Mesenchymal stem cell (in vitro differentiated cells and primary cell): ENCODE data around the gene PHKG2.
A peak's percentile ranks its signal among the peaks of the same experiment; 100 is the strongest.

Experiments used
- DNase-seq: peaks from one replicate; pipeline ENCODE4 v3.0.0-alpha.2; 2013
- H2AFZ ChIP-seq: one replicate; pipeline ENCODE4 v1.6.1; 2013; ENCODE audit warnings: low read depth, mild to moderate bottlenecking, control low read depth, inconsistent platforms, low read length, moderate library complexity
- H2AK5ac ChIP-seq: 2 replicates; pipeline ENCODE4 v1.6.1; 2013; ENCODE audit warnings: low read length, moderate library complexity, mild to moderate bottlenecking, inconsistent platforms; ENCODE audit not compliant: severe bottlenecking
- H2BK120ac ChIP-seq: one replicate; pipeline ENCODE4 v1.6.1; 2013; ENCODE audit warnings: low read depth, mild to moderate bottlenecking, inconsistent platforms, low read length, moderate library complexity
- H2BK12ac ChIP-seq, 2 experiments: one replicate each; pipeline ENCODE4 v1.6.1; 2013; ENCODE audit warnings: inconsistent platforms in 2 of 2, low read length in 2 of 2, mild to moderate bottlenecking in 2 of 2, moderate library complexity in 2 of 2, control low read depth in 1 of 2
- H2BK15ac ChIP-seq: one replicate; pipeline ENCODE4 v1.6.1; 2013; ENCODE audit warnings: mild to moderate bottlenecking, low read depth, inconsistent platforms; ENCODE audit not compliant: poor library complexity, severe bottlenecking
- H2BK5ac ChIP-seq: 2 replicates; pipeline ENCODE4 v1.6.1; 2013; ENCODE audit warnings: low read depth, mild to moderate bottlenecking, low read length, control low read depth, inconsistent platforms; ENCODE audit not compliant: poor library complexity, severe bottlenecking
- H3K14ac ChIP-seq, 2 experiments: one replicate each; pipeline ENCODE4 v1.6.1; 2013; ENCODE audit warnings: inconsistent platforms in 2 of 2, low read length in 2 of 2, control low read depth in 1 of 2, mild to moderate bottlenecking in 1 of 2, moderate library complexity in 1 of 2
- H3K18ac ChIP-seq, 2 experiments: one replicate each; pipeline ENCODE4 v1.6.1; 2013; ENCODE audit warnings: inconsistent platforms in 2 of 2, low read length in 2 of 2, control low read depth in 1 of 2, low read depth in 1 of 2, mild to moderate bottlenecking in 1 of 2
- H3K23ac ChIP-seq, 2 experiments: one replicate each; pipeline ENCODE4 v1.6.1; 2013; ENCODE audit warnings: inconsistent platforms in 2 of 2, low read length in 2 of 2, mild to moderate bottlenecking in 2 of 2, moderate library complexity in 2 of 2, control low read depth in 1 of 2
- H3K27ac ChIP-seq: 2 replicates; pipeline ENCODE4 v1.5.1; 2013; ENCODE audit warnings: mild to moderate bottlenecking, moderate library complexity, low read length, control low read depth, inconsistent platforms; ENCODE audit not compliant: poor library complexity, severe bottlenecking
- H3K27me3 ChIP-seq, 2 experiments: 2 replicates each; pipeline versions ENCODE4 v1.6.1 to v1.7.0; 2013; ENCODE audit warnings: low read length in 2 of 2, mild to moderate bottlenecking in 2 of 2, moderate library complexity in 2 of 2, control low read depth in 1 of 2, inconsistent platforms in 1 of 2; ENCODE audit not compliant: control insufficient read depth in 1 of 2, insufficient read depth in 1 of 2
- H3K36me3 ChIP-seq, 2 experiments: 2 replicates each; pipeline versions ENCODE4 v1.6.1 to v1.7.0; 2013; ENCODE audit warnings: low read length in 2 of 2, control low read depth in 1 of 2, inconsistent platforms in 1 of 2, low read depth in 1 of 2, mild to moderate bottlenecking in 1 of 2; ENCODE audit not compliant: insufficient read depth in 2 of 2, control insufficient read depth in 1 of 2
- H3K4ac ChIP-seq, 2 experiments: one replicate each; pipeline ENCODE4 v1.6.1; 2013; ENCODE audit warnings: inconsistent platforms in 2 of 2, low read length in 2 of 2, mild to moderate bottlenecking in 2 of 2, moderate library complexity in 2 of 2, control low read depth in 1 of 2, low read depth in 1 of 2
- H3K4me1 ChIP-seq: 2 replicates; pipeline ENCODE4 v1.6.1; 2013; ENCODE audit warnings: low read depth, low read length, control low read depth; ENCODE audit not compliant: control insufficient read depth, insufficient read depth
- H3K4me2 ChIP-seq: 2 replicates; pipeline ENCODE4 v1.6.1; 2013; ENCODE audit warnings: low read length, mild to moderate bottlenecking, inconsistent platforms; ENCODE audit not compliant: poor library complexity, severe bottlenecking
- H3K4me3 ChIP-seq, 2 experiments: 2 replicates each; pipeline versions ENCODE4 v1.5.1 to v1.7.0; 2013; ENCODE audit warnings: low read length in 2 of 2, mild to moderate bottlenecking in 2 of 2, control low read depth in 1 of 2, low read depth in 1 of 2; ENCODE audit not compliant: insufficient read depth in 1 of 2
- H3K79me1 ChIP-seq: replicated peaks from 2 replicates; pipeline ENCODE4 v1.6.1; 2013; ENCODE audit warnings: mild to moderate bottlenecking, control low read depth, low read length, inconsistent platforms; ENCODE audit not compliant: poor library complexity, severe bottlenecking
- H3K9ac ChIP-seq: 2 replicates; pipeline ENCODE4 v1.7.0; 2013; ENCODE audit warnings: mild to moderate bottlenecking, low read length, moderate library complexity
- H3K9me3 ChIP-seq: 2 replicates; pipeline ENCODE4 v1.7.0; 2013; ENCODE audit warnings: mild to moderate bottlenecking, low read length; ENCODE audit not compliant: control insufficient read depth
- H4K8ac ChIP-seq: one replicate; pipeline ENCODE4 v1.6.1; 2013; ENCODE audit warnings: inconsistent platforms, mild to moderate bottlenecking, low read length, moderate library complexity
- H4K91ac ChIP-seq: one replicate; pipeline ENCODE4 v1.6.1; 2013; ENCODE audit warnings: mild to moderate bottlenecking, low read length, inconsistent platforms
- WGBS: methylation state at CpG from one replicate; pipeline ENCODE4 v1.1.7; 2013; ENCODE audit warnings: mixed read lengths; 5-methylcytosine and 5-hydroxymethylcytosine counted together

PHKG2 gene

GRCh38 chr16:30760577-30761426 is 12.6 kb downstream of the PHKG2 start:
- 34% methylated on average over 25 of the region's 26 CpGs for WGBS
- Histone ChIP-seq H3K36me3 (peaks cover 58 to 62% of the 10 kb centered on the region in 2 experiments), H3K9ac (peak overlapping the region; percentile 96), H2BK15ac (no peak overlapping the region), H2AFZ (peak overlapping the region; percentile 96), H3K4me2 (peak overlapping the region; percentile 87), H3K27me3 (no peaks in the 10 kb centered on the region), H2BK5ac (no peak overlapping the region), H3K4ac (no peak overlapping the region), H3K9me3 (no peaks in the 10 kb centered on the region), H2AK5ac (no peak overlapping the region), H3K4me3 (peak overlapping the region; percentile 81 to 93), H3K27ac (no peak overlapping the region), H3K14ac (no peak overlapping the region), H4K8ac (no peak overlapping the region), H2BK12ac (no peak overlapping the region), H3K4me1 (peaks cover 10% of the 10 kb centered on the region), H3K18ac (no peak overlapping the region), H4K91ac (no peak overlapping the region), H3K23ac (no peak overlapping the region), H2BK120ac (no peak overlapping the region), H3K79me1 (peaks cover 38% of the 10 kb centered on the region)
- no peak for DNase-seq

- WGBS = under 1% methylated on average over 64 of the region's 64 CpGs
- Histone ChIP-seq H2BK5ac (no peak overlapping the region), H2AFZ (peak overlapping the region; percentile 96), H3K27me3 (no peaks in the 10 kb centered on the region), H3K36me3 (peaks cover 58 to 62% of the 10 kb centered on the region in 2 experiments), H3K4me3 (peak overlapping the region; percentile 81 to 93), H3K79me1 (peaks cover 39% of the 10 kb centered on the region), H4K91ac (no peak overlapping the region), H2BK12ac (peak overlapping the region in 1 of 2 experiments; percentile 17), H3K9me3 (no peaks in the 10 kb centered on the region), H4K8ac (no peak overlapping the region), H3K4me1 (peaks cover 10% of the 10 kb centered on the region), H3K18ac (peak overlapping the region in 1 of 2 experiments; percentile 52), H3K27ac (no peak overlapping the region), H3K23ac (no peak overlapping the region), H3K4me2 (peak overlapping the region; percentile 87), H2BK15ac (no peak overlapping the region), H3K14ac (no peak overlapping the region), H3K9ac (peak overlapping the region; percentile 96), H2AK5ac (no peak overlapping the region), H3K4ac (peak overlapping the region in 1 of 2 experiments; percentile 30), H2BK120ac (no peak overlapping the region)
- peak; percentile 68 for DNase-seq
Measured at GRCh38 chr16:30761427-30761927, 13.3 kb downstream of the PHKG2 start.

- peak within 1 kb of the TSS in 1 of 2 experiments; percentile 60 for H3K4ac ChIP-seq
- H3K9ac ChIP-seq = peak within 1 kb of the TSS; percentile 96
- H3K14ac ChIP-seq = peak within 1 kb of the TSS in 1 of 2 experiments; percentile 82
- no peak within 1 kb of the TSS for H2BK120ac ChIP-seq
- H3K79me1 ChIP-seq = peaks cover 44% of the 10 kb centered on the region
- WGBS = under 1% methylated on average over 59 of the region's 60 CpGs
- H3K4me3 ChIP-seq = peak within 1 kb of the TSS; percentile 87 to 93
- peak within 1 kb of the TSS; percentile 62 for H4K91ac ChIP-seq
- H3K4me2 ChIP-seq = peak within 1 kb of the TSS; percentile 87
- peak within 1 kb of the TSS; percentile 60 to 92 for H3K18ac ChIP-seq
- peaks cover 10% of the 10 kb centered on the region for H3K4me1 ChIP-seq
- H3K27ac ChIP-seq = no peak within 1 kb of the TSS
- H2BK12ac ChIP-seq = peak within 1 kb of the TSS in 1 of 2 experiments; percentile 17
- H2BK15ac ChIP-seq = no peak within 1 kb of the TSS
- peaks cover 56 to 62% of the 10 kb centered on the region in 2 experiments for H3K36me3 ChIP-seq
- no peaks in the 10 kb centered on the region for H3K27me3 ChIP-seq
- peak within 1 kb of the TSS; percentile 78 for H4K8ac ChIP-seq
- no peak within 1 kb of the TSS for H3K23ac ChIP-seq
- no peaks in the 10 kb centered on the region for H3K9me3 ChIP-seq
- no peak within 1 kb of the TSS for H2BK5ac ChIP-seq
- no peak within 1 kb of the TSS for H2AK5ac ChIP-seq
- H2AFZ ChIP-seq = peak within 1 kb of the TSS; percentile 96
- DNase-seq = peak; percentile 99
Measured at GRCh38 chr16:30761928-30762902, 14.0 kb downstream of the PHKG2 start, which contains the start of the genes CFAP119 and RNF40. Gene CFAP119 (minus strand): TSS chr16:30762062. CDS start chr16:30761748, 314 bp downstream. Gene RNF40 (plus strand): TSS chr16:30762322. CDS start chr16:30762546, 224 bp downstream.
